CD4-positive, alpha-beta T cell treated with Interleukin-17A for 1 hour (primary cell): ENCODE measurements around the gene TNK1.

Source experiments
- DNase-seq: peaks from one replicate; pipeline ENCODE4 v3.0.0-alpha.2; 2020

TNK1 gene

DNA sequence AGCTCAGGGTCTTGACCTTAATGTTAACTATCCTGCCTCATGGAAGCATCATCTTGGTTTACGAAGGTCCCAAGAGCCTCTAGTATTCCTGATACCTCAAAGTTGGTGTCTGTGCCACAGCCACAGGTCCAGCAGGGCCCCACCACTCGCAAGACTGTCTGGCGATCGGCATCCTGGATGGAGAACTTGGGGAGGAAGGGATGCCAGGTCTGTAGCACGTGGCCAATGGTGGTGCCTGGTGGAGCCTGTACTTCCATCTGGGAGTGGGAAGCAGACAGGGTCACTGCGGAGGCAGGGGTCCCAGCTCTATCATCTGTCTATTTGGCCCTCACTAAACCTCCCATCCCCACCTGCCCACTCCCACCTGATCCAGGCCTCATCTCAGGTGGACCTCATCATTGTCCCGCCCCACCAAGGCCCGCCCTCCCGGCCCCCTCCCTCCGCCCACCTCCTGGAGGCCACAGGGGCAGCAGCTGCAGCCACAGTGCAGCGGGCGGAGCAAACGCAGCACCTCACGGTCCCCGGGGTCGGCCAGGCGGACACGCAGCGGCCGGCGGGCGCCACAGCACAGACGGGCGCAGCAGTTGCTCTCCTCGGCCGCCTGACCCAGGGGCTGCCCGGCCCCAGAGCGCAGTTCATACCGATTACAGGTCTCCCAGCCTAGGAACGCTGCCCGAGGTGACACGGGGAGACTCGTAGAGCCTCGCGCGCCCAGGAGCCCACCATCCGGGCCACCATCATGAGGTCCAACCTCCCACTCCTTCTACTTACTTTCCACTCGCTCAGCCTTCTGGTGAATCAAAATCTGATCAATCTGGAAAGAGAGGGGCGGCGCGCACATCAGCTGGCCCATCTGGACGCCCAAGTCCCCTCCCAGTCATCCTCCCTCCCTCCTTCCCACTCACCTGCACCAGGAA is 12.1 kb downstream of the TNK1 start:
- no peak for DNase-seq

GRCh38 chr17:7393613-7394451 is 12.9 kb downstream of the TNK1 start:
- peak; percentile 83 for DNase-seq

- DNase-seq: peak; percentile 83
Measured at GRCh38 chr17:7394452-7395191, 13.7 kb downstream of the TNK1 start, which contains the start of gene PLSCR3. Gene PLSCR3 (minus strand): TSS chr17:7394525. CDS start chr17:7394110, 415 bp downstream.

GRCh38 chr17:7396147-7396546 is 15.3 kb downstream of the TNK1 start:
- DNase-seq: no peak

- no peak for DNase-seq
Measured at GRCh38 chr17:7398612-7399011, 17.7 kb downstream of the TNK1 start.

GRCh38 chr17:7403043-7403726 is 22.3 kb downstream of the TNK1 start:
- DNase-seq: peak; percentile 31

- DNase-seq: no peak
Measured at GRCh38 chr17:7403727-7403976, 22.8 kb downstream of the TNK1 start.

GRCh38 chr17:7403977-7404736 is 23.3 kb downstream of the TNK1 start, which contains the start of gene TMEM256:
Gene TMEM256 (minus strand): TSS chr17:7404097. CDS start chr17:7404084, 13 bp downstream.
- DNase-seq: peak; percentile 98

DNA sequence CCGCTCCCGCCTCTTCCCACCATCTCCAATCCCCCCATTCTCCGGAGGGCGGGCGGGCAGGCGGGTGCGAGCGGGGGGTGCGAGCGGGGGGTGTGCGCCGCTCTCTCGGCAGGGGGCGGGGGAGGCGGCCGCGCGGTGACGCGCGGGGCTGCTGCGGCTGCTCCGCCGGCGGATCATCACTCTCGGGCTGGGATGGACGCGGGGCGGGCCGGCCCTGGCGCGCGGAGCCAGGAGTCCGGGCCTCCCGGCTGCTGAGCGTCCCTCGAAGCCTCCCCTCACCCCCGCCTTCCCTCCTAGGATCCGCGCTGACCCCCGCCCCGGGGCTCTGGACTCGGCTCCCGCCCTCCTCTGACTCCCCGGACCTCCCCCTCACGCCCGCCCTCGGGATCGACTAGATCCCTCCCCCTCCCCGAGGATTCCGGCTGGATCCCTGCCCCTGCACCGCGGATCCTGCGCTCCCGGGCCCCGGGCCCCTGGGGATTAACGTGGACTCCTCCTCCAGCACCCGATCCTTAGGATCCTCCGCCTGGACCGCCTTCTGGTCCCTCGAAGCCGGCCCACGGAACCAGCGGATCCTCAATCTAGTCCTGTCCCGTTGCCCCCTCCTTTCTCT is 24.0 kb downstream of the TNK1 start:
- DNase-seq: no peak

DNA sequence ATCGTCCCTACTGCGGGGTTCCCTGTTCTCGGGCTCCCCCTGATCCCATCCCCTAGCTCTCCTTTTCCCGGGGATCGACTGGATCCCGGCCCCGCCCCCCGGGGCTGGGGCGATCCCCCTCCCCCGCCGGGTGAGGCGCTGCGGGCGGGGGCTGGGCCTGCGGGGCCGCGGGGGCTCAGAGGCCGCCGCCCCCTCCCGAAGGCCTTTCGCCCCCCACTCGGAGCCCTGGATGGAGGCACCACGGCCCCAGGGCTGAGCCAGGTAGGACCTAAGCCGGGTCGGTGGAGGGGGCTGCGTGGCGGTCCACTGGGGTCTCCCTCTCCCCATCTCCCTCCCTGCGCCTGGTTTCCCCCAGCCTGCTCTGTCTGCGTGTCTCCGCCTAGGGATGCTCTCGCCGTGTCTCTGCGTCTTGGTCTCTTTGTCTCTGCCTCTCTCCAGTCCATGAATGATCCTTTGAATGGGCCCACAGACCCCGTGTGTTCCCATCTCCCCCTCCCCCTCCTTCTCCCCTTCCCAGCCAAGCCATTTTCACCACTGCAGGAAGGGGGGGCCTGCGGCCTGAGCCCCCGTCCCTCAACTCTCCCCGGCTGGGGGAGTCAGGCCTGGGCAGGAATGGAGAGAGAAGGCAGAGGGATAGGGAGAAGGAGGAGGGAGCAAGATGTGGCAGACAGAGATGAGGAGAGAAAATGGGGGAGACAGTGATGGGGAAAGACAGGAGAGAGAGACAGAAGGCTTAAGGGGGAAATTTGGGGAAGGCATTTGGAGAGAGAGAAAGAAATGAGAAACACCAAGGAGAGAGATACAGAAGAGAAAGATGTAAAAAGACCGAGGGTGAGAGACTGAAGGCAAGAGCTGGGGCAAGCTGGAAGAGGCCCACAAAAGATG is 24.7 kb downstream of the TNK1 start:
- no peak for DNase-seq

DNA sequence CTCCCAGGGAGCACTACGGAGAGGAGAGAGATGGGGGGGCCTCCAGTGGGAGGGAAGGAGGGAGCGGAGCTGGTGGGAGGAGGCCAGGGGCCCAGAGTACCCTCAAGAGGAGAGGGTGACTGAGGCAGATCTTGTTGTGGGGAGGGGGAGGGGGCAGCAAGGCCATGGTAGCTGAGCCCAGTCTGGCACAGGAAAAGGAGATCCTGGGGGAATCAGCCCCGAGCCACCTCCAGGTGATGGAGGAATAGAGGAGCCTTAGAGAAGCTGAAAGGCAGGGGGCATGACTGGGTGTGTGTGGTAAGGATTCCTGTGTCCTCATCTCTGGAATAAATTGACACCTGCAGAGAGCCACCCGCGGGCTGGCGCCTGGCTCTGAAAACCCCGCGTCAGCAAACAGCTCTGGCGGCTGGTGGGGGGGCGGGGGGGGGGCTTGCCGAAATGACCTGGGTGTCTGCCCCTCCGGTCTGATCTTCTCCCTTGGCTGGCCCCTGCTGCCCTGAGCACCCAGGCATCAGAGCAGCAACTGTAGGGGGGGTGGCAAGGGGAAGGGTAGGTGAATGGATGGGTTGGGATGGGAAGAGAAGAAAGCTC is 25.4 kb downstream of the TNK1 start:
- peak; percentile 12 for DNase-seq

- no peak for DNase-seq
Measured at GRCh38 chr17:7407082-7407481, 26.2 kb downstream of the TNK1 start.

DNA sequence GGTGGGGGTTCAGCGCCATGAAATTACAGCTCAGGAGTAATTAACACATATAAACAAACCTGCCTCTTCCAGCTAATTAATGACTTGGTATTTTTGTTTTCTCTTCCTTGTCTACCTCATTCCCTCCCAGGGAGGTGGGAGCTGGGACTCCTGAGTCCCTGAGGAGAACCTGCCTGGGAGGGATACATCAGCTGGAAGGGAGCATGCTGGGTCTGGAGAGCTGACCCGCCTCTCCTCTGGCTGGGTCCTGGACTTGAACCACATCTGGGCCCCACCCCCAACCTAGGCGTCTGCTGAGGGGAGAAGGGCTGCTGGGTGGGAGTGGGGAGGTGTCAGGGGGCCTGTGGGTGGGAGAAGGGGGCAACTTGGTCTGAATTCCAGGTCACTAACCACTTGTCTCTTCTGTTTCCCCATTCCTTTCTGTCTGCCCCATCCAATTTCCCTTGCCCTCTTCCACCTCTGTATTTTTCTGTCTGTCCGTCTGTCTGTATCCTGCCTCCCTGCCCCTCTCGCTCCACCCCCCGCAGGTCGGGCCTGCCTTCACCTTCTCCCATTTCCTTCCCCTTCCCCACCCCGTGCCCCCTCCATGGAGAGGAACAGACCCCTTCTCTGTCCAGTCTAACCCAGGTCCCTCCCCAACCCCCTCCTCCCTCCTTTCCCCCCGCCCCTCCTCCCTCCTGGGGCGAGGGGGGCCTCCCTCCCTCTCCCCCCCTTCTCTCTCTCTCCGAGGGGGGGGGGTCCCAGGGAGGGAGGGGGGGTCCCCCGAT is 26.8 kb downstream of the TNK1 start, which contains the start of gene NLGN2:
NLGN2 (plus strand) TSS at position 361 of the 767 bp plus-strand sequence. CDS start 411 bp downstream, outside the sequence.
- no peak for DNase-seq

DNA sequence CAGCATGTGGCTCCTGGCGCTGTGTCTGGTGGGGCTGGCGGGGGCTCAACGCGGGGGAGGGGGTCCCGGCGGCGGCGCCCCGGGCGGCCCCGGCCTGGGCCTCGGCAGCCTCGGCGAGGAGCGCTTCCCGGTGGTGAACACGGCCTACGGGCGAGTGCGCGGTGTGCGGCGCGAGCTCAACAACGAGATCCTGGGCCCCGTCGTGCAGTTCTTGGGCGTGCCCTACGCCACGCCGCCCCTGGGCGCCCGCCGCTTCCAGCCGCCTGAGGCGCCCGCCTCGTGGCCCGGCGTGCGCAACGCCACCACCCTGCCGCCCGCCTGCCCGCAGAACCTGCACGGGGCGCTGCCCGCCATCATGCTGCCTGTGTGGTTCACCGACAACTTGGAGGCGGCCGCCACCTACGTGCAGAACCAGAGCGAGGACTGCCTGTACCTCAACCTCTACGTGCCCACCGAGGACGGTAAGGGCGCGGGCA is 27.4 kb downstream of the TNK1 start:
- DNase-seq: peak; percentile 45

- DNase-seq: no peak
Measured at GRCh38 chr17:7408863-7409262, 28.0 kb downstream of the TNK1 start.

- DNase-seq: no peak
Measured at GRCh38 chr17:7409716-7410115, 28.8 kb downstream of the TNK1 start.

DNA sequence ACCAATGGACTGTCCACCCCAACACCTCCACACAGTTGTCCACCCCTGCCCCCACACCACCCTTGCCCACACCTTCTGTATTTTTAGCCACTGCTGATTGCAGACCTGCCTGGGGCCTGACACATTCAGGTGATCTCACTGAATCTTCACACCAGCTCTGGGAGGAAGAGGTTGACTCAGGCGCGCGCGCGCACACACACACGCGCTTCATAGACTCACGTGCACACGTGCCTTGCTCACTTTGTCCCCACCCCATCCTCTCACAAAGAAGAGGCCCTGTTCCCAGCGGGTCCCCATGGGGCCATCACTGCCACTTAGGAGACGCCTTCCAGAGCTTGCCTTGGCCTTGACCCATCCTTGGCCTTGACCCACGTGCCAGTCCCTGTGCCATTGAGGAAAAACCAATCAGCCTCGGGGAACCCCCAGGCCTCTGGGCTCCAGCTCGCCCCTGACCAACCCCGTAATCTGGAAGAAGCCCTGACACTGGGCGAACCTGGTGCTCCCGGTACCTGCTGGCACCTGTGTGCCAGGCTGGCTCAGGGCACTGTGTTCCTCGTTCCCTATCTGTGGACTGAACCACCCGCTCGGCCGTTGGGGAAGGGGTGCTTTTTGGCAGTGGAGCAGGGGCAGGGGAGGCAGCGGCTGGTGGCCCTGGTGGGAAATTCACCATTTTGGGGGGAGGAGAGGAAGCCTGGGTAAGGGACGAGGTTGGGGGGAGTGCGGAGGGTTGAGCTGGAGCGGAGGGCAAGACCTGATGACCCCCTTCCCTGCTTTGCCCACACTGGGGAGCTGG is 29.9 kb downstream of the TNK1 start:
- DNase-seq: no peak

DNA sequence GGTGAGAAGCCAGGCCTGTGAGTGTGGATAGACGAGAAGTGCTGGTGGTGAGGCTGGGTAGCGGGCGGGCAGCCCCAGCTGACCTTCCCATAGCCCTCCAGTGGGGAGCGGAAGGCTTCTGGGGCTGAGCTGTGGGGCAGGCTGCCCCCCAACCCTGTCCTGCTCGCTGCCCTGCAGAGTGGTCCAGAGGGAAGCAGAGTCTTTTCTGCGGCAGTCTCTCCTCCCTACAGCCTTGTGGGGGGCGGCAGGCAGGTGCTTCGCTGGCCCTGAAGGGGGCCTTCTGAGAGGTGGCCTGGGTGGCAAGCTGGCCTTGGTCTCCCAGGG is 30.5 kb downstream of the TNK1 start:
- DNase-seq: no peak
